GM10266 (cell line): Measurements from ENCODE around the gene PIK3CD.

Experiments
- DNase-seq: peaks from one replicate; pipeline ENCODE4 v3.0.0; 2012; ENCODE audit errors: extremely low spot score
- TF ChIP-seq, protein P1 (sequence below): IDR thresholded peaks from 2 replicates; pipeline ENCODE4 v1.5.1; 2012; ENCODE audit warnings: mild to moderate bottlenecking, low read depth; ENCODE audit not compliant: control insufficient read depth, insufficient read depth; ENCODE audit errors: missing control alignments

The PIK3CD gene

DNA sequence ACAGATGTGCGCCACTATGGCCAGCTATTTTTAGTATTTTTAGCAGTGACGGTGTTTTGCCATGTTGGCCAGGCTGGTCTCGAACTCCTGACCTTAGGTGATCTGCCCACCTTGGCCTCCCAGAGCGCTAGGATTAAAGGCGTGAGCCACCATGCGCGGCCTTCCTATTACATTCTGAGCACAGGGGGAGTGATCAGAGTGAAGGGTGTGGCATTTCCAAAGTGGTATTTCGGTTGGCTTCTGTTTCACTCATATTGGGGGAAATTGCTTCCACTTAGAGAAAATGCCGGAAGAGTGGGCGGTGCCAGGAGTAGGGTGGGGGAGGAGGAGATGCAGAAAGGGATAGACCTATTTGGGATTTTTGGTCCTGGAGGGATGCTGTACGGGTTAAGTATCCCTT, 4.3 kb downstream of the PIK3CD start:
- DNase-seq: no peak
- TF ChIP-seq, protein P1, sequence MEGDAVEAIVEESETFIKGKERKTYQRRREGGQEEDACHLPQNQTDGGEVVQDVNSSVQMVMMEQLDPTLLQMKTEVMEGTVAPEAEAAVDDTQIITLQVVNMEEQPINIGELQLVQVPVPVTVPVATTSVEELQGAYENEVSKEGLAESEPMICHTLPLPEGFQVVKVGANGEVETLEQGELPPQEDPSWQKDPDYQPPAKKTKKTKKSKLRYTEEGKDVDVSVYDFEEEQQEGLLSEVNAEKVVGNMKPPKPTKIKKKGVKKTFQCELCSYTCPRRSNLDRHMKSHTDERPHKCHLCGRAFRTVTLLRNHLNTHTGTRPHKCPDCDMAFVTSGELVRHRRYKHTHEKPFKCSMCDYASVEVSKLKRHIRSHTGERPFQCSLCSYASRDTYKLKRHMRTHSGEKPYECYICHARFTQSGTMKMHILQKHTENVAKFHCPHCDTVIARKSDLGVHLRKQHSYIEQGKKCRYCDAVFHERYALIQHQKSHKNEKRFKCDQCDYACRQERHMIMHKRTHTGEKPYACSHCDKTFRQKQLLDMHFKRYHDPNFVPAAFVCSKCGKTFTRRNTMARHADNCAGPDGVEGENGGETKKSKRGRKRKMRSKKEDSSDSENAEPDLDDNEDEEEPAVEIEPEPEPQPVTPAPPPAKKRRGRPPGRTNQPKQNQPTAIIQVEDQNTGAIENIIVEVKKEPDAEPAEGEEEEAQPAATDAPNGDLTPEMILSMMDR: no peak

DNA sequence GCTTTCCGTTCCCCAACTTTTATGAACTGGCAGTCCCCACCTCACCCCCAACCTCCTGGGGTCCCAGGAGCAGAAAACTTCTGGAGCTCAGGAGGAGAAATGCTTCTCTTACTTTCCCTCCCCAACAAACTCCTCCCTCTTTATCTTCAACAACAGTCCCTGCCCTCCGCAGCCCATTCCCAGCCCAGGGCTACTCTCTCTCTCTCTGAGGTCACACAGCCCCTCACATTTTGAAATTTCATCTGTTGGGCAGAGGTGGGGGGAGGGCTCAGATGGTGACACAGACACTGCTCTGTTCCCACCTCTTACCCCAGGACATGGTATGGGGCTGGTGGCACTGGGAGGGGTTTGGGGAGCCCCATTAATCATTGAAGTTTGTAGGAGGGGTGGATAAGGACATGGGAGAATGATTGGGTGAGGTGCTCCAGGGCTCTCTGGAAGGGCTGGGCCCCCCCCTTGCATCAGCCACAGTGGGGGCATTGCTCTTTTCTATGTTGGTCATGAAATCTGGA, 6.0 kb downstream of the PIK3CD start:
- DNase-seq: no peak
- TF ChIP-seq, protein P1: no peak

DNA sequence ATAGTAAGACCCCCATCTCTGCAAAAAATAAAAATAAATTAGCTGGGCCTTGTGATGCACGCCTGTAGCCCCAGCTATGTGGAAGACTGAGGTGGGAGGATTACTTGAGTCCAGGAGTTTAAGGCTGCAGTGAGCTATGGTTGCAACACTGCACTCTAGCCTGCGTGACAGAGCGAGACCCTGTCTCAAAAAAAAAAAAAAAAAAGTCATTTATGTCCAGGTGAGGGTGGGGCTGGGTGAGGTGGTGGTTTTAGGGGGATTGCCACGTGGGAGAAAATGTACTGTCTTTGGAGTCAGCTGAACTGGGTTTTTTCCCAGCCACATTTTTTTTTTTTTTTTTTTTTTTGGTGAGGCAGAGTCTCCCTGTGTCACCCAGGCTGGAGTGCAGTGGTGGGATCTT, 6.7 kb downstream of the PIK3CD start:
- DNase-seq: no peak
- TF ChIP-seq, protein P1: no peak

DNA sequence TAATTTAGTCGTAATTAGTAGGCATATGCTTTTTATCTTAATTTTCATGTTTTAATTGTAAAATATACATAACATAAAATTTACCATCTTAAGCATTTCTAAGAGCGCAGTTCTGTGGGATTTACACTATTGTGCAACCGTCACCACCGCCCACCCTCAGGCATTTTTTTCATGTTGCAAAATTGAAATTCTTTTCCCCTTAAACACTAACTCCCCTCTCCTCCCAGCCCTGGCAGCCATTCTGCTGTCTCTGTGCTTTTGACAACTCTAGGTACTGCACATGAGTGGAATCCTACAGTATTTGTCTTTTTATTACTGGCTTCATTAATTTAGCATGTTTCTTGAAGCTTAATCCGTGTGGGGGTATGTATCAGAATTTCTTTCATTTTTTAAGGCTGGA, 7.8 kb downstream of the PIK3CD start:
- TF ChIP-seq, protein P1: no peak
- DNase-seq: no peak

DNA sequence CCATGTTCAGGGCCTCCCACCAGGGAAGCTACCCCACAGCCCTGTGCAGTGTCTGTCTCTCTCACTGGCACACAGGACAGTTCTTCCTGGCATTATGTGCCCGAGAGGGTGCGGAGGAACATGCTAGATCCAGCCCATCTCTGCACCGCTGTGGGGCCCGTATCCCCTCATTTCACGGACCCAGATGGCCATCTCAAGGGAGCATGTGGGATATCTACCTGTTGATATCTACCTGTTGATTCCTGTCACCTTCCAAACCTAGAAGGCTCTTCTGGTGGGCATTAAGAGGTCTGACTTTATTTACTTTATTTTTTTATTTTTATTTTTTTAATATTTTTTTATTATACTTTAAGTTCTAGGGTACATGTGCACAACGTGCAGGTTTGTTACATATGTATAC, 11.7 kb downstream of the PIK3CD start:
- no peak for DNase-seq
- TF ChIP-seq, protein P1: no peak

DNA sequence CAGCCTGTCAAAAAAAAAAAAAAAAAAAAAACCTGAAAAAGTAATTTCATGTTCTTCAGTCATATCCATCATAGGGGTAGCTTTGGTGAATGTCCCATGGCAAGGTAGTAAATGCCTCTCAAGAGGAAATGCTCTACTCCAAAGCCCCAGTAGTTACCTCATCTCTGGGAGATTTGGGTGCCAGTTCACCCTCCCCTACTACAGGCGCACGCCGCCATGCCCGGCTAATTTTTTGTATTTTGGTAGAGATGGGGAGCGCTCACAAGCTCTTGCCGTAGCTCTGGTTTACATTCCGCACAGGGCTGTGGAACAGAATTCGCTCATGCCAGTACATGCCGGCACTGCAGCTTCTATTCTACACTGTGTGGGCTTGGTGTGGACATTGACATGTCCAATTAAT, 13.7 kb downstream of the PIK3CD start:
- TF ChIP-seq, protein P1: no peak
- DNase-seq: no peak

DNA sequence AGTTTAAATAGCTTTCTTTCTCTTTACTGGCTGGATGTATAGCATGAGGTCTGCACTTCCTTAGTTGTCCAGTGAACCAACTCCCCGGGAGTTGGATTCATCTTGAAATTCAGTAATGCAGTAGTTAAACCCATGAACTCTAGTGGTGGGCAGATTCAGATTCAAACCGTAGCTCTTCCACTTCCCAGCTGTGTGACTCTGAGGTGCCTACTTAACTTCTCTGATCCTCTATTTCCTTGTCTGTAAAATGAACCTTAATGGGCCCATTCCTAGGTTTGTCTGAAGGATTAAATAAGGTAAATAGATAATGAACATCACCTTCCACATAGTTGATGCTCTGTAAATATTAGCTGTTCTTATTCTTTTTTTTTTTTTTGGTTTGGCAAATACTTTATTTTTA, 16.5 kb downstream of the PIK3CD start:
- DNase-seq: no peak
- TF ChIP-seq, protein P1: no peak
